ENCODE measurements around the gene CYP2W1. TPM values are rescaled to one million over a fixed set of nuclear protein-coding genes. Genes with fewer than 3 reads are reported as not detected.

CYP2W1 gene
- total and polyA plus RNA-seq, 10 of the 15 experiments (the other 5 are each of a cell fraction or from before 2014, with no cell fraction given) = not detected

GRCh38 chr7:972676-973309 lies 10.2 kb upstream of the CYP2W1 start:
- no peak for TF ChIP-seq ESRRA (IDR thresholded peaks at IDR 0.05; ENCODE audit: low read length)
- TF ChIP-seq ETV6 (conservative IDR thresholded peaks at IDR 0.05 in 1 of 2, IDR thresholded peaks at IDR 0.05 in 1 of 2; ENCODE audit: borderline replicate concordance in 1 of 2, low read depth in 1 of 2) = no peak
- ChIA-PET SMC1A (ENCODE audit: uncharacterized antibody, unreplicated experiment) (interaction anchor here (0.9 to 4.2 kb wide), 13 partner anchors 13 to 203 kb away, joined by 3 to 22 read pairs (median 5); partner anchors contain the start of gene ADAP1), POLR2A (interaction anchor here (0.6 to 1.6 kb wide), 4 partner anchors 20 to 102 kb away, joined by 3 to 4 read pairs (median 3); no protein-coding TSS in a partner anchor), CTCF (interaction anchor here (0.7 to 7.3 kb wide), 12 partner anchors 12 to 204 kb away, joined by 3 to 78 read pairs (median 3); no protein-coding TSS in a partner anchor), RAD21 (ENCODE audit: unreplicated experiment) (interaction anchor here (0.9 to 4.6 kb wide), 7 partner anchors 10 to 171 kb away, joined by 3 to 35 read pairs (median 7); partner anchors contain the start of gene CYP2W1)
- H3K9me3 ChIP-seq (replicated peaks; ENCODE audit: control insufficient read depth, insufficient read depth, low read length) = no peaks in the 10 kb centered on the region
- TSS peak; percentile 59 for BruUV-seq (replicated peaks)
- ATAC-seq (no peak), DNase-seq (ENCODE audit: low read depth, low spot score) (no peak), FAIRE-seq (peak; percentile 68)
- H3K36me3 ChIP-seq (ENCODE audit: control insufficient read depth in 2 of 2, insufficient read depth in 2 of 2, low read length in 1 of 2) = peaks cover 20 to 37% of the 10 kb centered on the region in 2 experiments
- peaks cover 3% of the 10 kb centered on the region; the same call in 1 of the 2 replicates for H4K20me1 ChIP-seq (ENCODE audit: control insufficient read depth, insufficient read depth)
- peak overlapping the region; percentile 53 for H3K4me2 ChIP-seq (ENCODE audit: control insufficient read depth, insufficient read depth)
- intact Hi-C loops (cut with micrococcal nuclease; ENCODE audit: unreplicated experiment) = no loop called here
- no peaks in the 10 kb centered on the region for H3K27me3 ChIP-seq (replicated peaks in 1 of 2; ENCODE audit: control insufficient read depth in 2 of 2, insufficient read depth in 2 of 2, low read length in 1 of 2)
- no peak overlapping the region for H3K9ac ChIP-seq (ENCODE audit: control insufficient read depth, insufficient read depth, low read length)
- no peaks in the 10 kb centered on the region for H3K4me1 ChIP-seq (ENCODE audit: control insufficient read depth, insufficient read depth, low read length)
- in situ Hi-C loops (cut with MboI) = no loop called here
- H3K79me2 ChIP-seq (ENCODE audit: control insufficient read depth, insufficient read depth, low read length) = peaks cover 42% of the 10 kb centered on the region
- peak overlapping the region; percentile 78; the same call in 1 of the 2 replicates for H3K4me3 ChIP-seq
- H2AFZ ChIP-seq (ENCODE audit: control insufficient read depth, low read depth, low read length) = no peak overlapping the region
- 78% methylated on average over 10 of the region's 10 CpGs for WGBS (ENCODE audit: insufficient coverage, insufficient replicate concordance, low lambda C conversion rate, missing lambda C conversion rate)
- H3K27ac ChIP-seq (ENCODE audit: control insufficient read depth, insufficient read depth) = no peak overlapping the region

- ATAC-seq = no peak
- ChIA-PET SMC1A (ENCODE audit: uncharacterized antibody, unreplicated experiment) (interaction anchor here (1.1 to 4.2 kb wide), 10 partner anchors 9 to 203 kb away, joined by 3 to 22 read pairs (median 8); partner anchors contain the start of gene ADAP1), CTCF (interaction anchor here (0.7 to 7.3 kb wide), 12 partner anchors 12 to 203 kb away, joined by 3 to 78 read pairs (median 6); partner anchors contain the start of gene ZFAND2A), POLR2A (interaction anchor here (0.6 to 1.6 kb wide), 4 partner anchors 20 to 102 kb away, joined by 3 to 4 read pairs (median 3); no protein-coding TSS in a partner anchor), RAD21 (ENCODE audit: unreplicated experiment) (interaction anchor here (0.9 to 4.6 kb wide), 10 partner anchors 9 to 171 kb away, joined by 3 to 35 read pairs (median 6); partner anchors contain the start of gene CYP2W1)
- Histone ChIP-seq H3K4me2 (ENCODE audit: control insufficient read depth, insufficient read depth) (peak overlapping the region; percentile 53), H3K36me3 (ENCODE audit: control insufficient read depth in 2 of 2, insufficient read depth in 2 of 2, low read length in 1 of 2) (peaks cover 15 to 33% of the 10 kb centered on the region in 2 experiments), H2AFZ (ENCODE audit: control insufficient read depth, low read depth, low read length) (no peak overlapping the region), H3K9ac (ENCODE audit: control insufficient read depth, insufficient read depth, low read length) (no peak overlapping the region), H3K9me3 (replicated peaks; ENCODE audit: control insufficient read depth, insufficient read depth, low read length) (no peaks in the 10 kb centered on the region), H3K4me1 (ENCODE audit: control insufficient read depth, insufficient read depth, low read length) (no peaks in the 10 kb centered on the region), H3K79me2 (ENCODE audit: control insufficient read depth, insufficient read depth, low read length) (peaks cover 42% of the 10 kb centered on the region), H3K27me3 (replicated peaks in 1 of 2; ENCODE audit: control insufficient read depth in 2 of 2, insufficient read depth in 2 of 2, low read length in 1 of 2) (no peaks in the 10 kb centered on the region), H4K20me1 (ENCODE audit: control insufficient read depth, insufficient read depth) (peaks cover 3% of the 10 kb centered on the region; the same call in 1 of the 2 replicates), H3K4me3 (peak overlapping the region; percentile 78; the same call in 1 of the 2 replicates), H3K27ac (ENCODE audit: control insufficient read depth, insufficient read depth) (no peak overlapping the region; the same call in 1 of the 2 replicates)
- DNase-seq (ENCODE audit: low read depth, low spot score) = no peak
- no peak for FAIRE-seq
- WGBS (ENCODE audit: insufficient coverage, insufficient replicate concordance, low lambda C conversion rate, missing lambda C conversion rate) = 93% methylated on average over 9 of the region's 9 CpGs
- intact Hi-C loops (cut with micrococcal nuclease; ENCODE audit: unreplicated experiment) (no loop called here), in situ Hi-C loops (cut with MboI) (no loop called here)
- BruUV-seq (replicated peaks) = no TSS peak
- TF ChIP-seq LARP7 (IDR thresholded peaks at IDR 0.05) (no peak), ZNF217 (IDR thresholded peaks at IDR 0.05) (no peak), SMARCA5 (IDR thresholded peaks at IDR 0.05) (no peak), HDAC6 (IDR thresholded peaks at IDR 0.05; ENCODE audit: unreplicated experiment) (no peak), PAX8 (IDR thresholded peaks at IDR 0.05) (no peak), PAX5 (IDR thresholded peaks at IDR 0.05; ENCODE audit: borderline replicate concordance, low read depth, low read length) (no peak), RB1 (IDR thresholded peaks at IDR 0.05; ENCODE audit: borderline replicate concordance) (no peak), SRF (IDR thresholded peaks at IDR 0.05; ENCODE audit: low read depth in 2 of 2, low read length in 2 of 2) (no peak), ZBTB40 (IDR thresholded peaks at IDR 0.05; ENCODE audit: borderline replicate concordance) (no peak)
These were observed 9.7 kb upstream of the CYP2W1 start for GRCh38 chr7:973312-973711.
